ENCODE results near the gene RASGRP2.

- no peak for TF ChIP-seq CTCF (IDR thresholded peaks at IDR 0.05)
- no peak for TF ChIP-seq POLR2AphosphoS5 (IDR thresholded peaks at IDR 0.05)
- no peak for TF ChIP-seq EP300 (IDR thresholded peaks at IDR 0.05)
These were observed 27.9 kb upstream of the RASGRP2 start for GRCh38 chr11:64771861-64772260.
